Left colon (tissue), 2 donors: Measurements from ENCODE around the gene WNT2. TPM values are rescaled to one million over a fixed set of nuclear protein-coding genes. Genes with fewer than 3 reads are reported as not detected.
"Not testable (repeated sequence)": the region's sequence is repeated elsewhere in the genome, so short reads cannot be mapped to it uniquely, and the experiment has no call there.

Source experiments
- ATAC-seq: fragments of 200-7000 bp; cut with Tn5 transposase; one replicate; pipeline ENCODE4 v1.9.1; 2020; ENCODE audit warnings: mild to moderate bottlenecking, moderate library complexity
- DNase-seq, 2 donors: peaks; one replicate each; pipeline ENCODE4 v3.0.0-alpha.2; 2020
- intact Hi-C, 2 donors: fragments of 100-400 bp; cut with DNase I in 1 of 2; cut with micrococcal nuclease in 1 of 2; formaldehyde crosslinking; loops; one replicate each; pipeline versions ENCODE4 v1.11.2 to v1.14.0; 2022; cut with DNase I, micrococcal nuclease
- total RNA-seq, 2 donors: library from RNA; stranded (reverse); fragmentation: NEBNext Ultra II Directional; extraction: Animal tissue kit (Norgen Biotek cat#: 25700); gene quantifications; one replicate each; pipeline ENCODE4 v1.2.1, GENCODE V29; 2021
- donor health status: DM: no; HTN: no; CAD: no.
- donor health status: DM: yes; HTN: yes; CAD: no.

The WNT2 gene
- total RNA-seq, 2 donors from 2014 or later: not detected

- DNase-seq (no peak), ATAC-seq (no peak)
- intact Hi-C loops: no loop called here
These were observed 10.0 kb downstream of the WNT2 start for GRCh38 chr7:117312593-117313580.

DNA sequence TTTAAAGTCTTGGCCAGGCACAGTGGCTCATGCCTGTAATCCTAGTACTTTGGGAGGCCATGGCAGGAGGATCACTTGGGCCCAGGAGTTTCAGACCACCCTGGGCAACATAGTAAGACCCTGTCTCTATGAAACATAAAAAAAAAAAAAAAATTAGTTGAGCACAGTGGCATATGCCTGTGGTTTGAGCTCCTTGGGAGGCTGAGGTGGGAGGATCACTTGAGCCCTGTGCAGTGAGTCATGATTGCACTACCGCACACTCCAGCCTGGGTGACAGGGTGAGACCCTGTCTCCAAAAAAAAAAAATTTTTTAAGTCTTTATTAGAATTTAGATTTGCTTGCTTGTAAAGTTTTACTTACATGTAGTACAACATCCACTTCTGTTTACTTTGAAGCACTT is 14.0 kb downstream of the WNT2 start:
- ATAC-seq (no peak), DNase-seq (no peak)
- intact Hi-C loops: no loop called here

DNA sequence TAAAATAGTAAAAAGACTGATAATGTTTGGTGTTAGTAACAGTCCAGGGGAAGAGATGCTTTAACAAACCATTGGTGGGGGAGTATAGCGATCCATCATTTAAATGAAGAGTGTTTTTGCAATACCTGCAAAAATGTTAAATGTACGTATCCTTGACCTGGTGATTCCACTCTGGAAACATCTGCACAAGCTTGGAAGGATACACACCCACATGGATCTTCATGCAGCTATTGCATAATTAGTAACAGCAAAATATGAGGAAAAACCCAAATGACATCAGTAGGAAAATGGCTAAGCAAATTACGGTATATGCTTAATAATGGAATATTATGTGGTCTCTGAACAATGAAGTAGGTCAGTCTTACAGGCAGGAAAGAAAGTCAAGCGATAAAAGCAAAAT is 20.5 kb downstream of the WNT2 start:
- DNase-seq (no peak), ATAC-seq (no peak)
- intact Hi-C loops: no loop called here

DNA sequence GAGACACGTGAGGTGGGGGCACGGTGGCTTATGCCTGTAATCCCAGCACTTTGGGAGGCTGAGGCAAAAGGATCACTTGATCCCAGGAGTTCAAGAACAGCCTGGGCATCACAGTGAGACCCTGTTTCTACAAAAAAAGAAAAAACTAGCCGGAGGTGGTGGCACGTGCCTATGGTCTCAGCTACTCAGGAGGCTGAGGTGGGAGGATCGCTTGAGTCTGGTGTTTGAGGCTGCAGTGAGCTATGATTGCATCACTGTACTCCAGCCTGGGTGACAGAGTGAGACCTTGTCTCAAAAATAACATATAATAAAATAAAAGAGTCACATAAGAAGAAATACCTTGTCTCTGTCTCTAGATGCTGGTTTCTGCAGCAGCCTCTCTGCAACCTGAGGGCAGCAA is 22.4 kb downstream of the WNT2 start:
- intact Hi-C loops, DNase-seq, ATAC-seq: not testable (repeated sequence)

GRCh38 chr7:117297606-117298005 is 25.3 kb downstream of the WNT2 start:
- intact Hi-C loops: no loop called here
- ATAC-seq: no peak
- DNase-seq: no peak

GRCh38 chr7:117296066-117296465 is 26.8 kb downstream of the WNT2 start:
- intact Hi-C loops: no loop called here
- DNase-seq (no peak), ATAC-seq (no peak)

- no peak for DNase-seq
- intact Hi-C loops: no loop called here
- ATAC-seq: no peak
These were observed 37.0 kb downstream of the WNT2 start for GRCh38 chr7:117285826-117286225.

DNA sequence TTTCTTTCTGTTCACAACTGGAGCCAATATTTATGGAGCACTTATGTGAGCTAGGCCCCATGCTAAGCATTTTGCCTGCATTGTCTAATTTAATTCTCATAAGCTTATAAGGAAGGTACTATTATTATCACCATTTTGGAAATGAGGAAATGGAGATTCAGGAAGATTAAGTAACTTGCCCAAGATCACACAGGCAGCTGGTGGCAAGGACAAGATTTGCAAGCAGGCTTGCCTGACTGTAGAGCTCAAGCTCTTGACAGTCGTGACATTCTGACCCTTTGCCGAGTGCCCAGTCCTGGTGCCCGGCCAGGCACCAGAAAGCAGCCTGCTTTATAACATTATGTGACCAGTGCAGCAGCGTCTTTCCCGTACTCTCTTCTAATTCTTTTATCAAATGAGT is 38.2 kb downstream of the WNT2 start:
- intact Hi-C loops: no loop called here
- DNase-seq (no peak), ATAC-seq (no peak)

DNA sequence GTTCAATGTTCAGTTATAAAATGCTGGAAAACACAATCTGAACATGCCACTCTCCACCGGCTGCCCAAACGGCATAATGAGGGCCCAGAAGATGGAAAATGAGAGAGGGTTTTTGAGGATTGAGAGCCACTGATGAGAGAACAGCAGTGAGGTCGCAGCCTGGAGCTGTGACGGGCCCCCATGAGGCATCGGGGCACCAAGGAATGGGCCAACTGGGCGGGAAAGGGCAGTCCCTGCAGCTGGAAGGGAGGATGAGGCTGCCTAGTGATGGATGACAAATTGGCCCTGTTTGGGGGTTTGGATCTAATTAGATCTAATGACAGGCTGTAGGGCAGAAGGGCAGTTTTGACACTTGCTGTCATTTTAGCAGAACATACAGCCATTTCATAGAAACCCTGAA is 39.1 kb downstream of the WNT2 start:
- ATAC-seq (no peak), DNase-seq (no peak)
- intact Hi-C loops: no loop called here

- no peak for DNase-seq
- no peak for ATAC-seq
- intact Hi-C loops: no loop called here
These were observed 39.5 kb downstream of the WNT2 start for GRCh38 chr7:117283371-117283770.

DNA sequence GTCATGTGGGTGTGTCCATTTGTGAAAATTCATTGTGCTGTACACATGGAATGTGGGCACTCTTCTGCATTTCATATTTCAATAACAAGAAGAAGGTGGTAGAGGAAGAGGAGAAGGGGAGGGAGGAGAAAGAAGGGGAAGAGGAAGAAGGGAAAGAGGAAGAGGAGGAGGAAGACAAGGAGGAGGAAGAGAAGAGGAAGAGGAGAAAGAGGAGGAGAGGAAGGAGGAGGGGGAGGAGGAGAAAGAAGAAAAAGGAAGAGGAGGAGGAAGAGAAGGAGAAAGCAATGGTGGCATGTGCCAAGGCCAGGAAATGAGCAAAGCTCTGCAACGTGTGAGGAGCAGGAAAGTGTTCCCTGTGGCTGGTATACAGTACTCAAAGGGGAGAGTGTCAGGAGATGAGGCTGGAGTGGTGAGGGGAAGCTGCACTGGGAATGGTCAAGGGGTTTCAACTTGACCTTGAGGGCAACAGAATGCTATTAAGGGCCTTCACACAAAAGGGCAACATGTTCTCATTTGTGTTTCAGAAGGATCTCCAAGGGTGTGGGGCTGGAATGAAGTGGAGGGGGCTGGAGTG is 40.5 kb downstream of the WNT2 start:
- intact Hi-C loops: no loop called here
- no peak for ATAC-seq
- no peak for DNase-seq

DNA sequence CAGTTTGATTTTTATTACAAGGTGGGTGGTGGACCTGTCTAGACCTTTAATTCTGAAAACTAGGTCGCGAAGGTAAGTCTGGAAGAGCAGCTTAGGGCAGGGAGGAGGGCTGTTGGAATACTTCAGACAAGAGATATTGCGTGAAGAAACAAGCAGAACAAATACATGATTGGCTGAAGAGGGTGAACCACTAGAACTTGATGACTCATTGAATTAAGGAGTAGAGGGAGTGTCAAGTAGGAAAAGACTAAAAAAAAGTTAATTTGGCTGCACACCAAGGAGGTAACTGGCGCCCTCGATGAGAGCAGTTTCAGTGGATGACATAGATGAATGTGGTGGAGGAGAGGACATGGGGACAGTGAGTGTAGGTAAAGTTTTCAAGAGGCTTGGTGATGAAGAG is 41.3 kb downstream of the WNT2 start:
- intact Hi-C loops: no loop called here
- ATAC-seq: no peak
- DNase-seq: no peak

GRCh38 chr7:117279931-117280557 is 42.8 kb downstream of the WNT2 start:
- ATAC-seq: no peak
- no peak for DNase-seq
- intact Hi-C loops: no loop called here

DNA sequence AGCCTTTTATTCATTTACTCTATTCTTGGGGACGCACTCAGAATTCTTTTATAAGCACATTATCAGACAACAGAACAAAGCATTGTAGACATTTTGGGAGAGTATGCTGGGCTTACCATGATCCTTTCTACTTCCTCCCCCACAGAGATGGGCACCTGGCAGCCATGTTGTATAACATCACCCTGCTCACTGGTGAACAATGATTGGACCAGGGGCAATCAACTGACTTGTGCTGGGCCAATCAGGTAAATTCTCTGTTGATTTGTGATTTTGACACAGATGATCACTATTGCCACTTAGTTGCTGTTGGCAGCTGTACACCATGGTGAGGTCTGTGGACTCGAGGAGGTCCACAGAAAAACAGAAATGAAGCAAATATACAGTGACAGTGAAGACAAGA is 43.7 kb downstream of the WNT2 start:
- intact Hi-C loops: no loop called here
- no peak for ATAC-seq
- DNase-seq: no peak

DNA sequence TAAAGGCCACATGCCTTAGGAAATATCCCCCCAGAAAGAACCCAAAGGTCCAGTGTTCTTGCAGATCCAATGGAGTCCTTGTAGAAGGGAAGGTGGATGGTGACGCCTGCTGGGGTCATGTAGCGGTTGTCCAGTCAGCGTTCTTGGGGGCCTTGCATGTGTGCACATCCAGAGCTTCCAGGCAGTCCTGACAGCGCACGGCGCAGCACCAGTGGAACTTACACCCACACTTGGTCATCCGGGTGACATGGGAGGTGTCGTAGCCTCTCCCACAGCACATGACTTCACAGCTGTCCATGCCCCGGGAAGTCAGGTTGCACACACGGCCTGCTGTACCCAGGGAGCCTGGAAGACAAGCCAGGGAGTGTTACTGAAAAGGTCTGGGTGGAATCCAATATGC is 44.8 kb downstream of the WNT2 start:
- no peak for DNase-seq
- ATAC-seq: no peak
- intact Hi-C loops: no loop called here

DNA sequence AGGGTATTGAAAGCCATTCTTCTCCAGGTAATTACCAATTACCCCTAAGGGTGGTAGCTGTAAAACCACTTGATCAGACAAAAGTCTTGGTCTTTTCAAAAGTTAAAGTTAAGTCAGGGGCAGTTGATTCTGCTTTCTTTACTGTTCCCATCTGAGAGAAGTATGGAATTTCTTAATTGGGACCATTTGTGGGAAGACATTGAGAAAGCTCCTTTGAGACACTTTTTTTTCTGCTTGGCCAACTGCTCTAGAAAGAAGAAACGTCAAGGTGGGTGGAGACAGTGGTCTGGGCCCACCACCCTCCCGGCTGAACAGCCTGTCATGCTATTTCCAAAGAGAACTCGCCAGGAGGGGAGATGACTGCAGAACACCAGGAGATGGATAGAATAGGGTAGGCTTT is 45.3 kb downstream of the WNT2 start:
- no peak for ATAC-seq
- DNase-seq: no peak
- intact Hi-C loops: no loop called here

DNA sequence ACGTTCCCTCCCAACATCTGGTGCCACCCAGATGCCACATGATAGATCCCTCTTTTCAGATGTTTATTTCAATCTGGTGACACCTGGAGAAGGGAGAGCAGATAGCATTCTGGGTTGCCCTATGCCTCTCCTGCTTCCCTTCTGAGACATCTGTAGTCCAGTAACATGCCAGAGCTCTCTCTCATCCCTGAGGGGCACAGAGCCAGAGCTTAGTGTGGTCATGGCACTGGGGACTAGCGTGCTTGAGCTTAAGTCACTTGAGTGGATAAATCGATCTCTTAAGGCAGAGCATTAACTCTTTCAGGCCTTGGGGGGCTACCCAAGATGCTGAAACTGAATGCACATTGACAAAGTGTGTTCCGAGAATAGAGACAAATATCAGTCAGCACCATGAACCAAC is 47.9 kb downstream of the WNT2 start:
- intact Hi-C loops: no loop called here
- ATAC-seq (no peak), DNase-seq (no peak)

DNA sequence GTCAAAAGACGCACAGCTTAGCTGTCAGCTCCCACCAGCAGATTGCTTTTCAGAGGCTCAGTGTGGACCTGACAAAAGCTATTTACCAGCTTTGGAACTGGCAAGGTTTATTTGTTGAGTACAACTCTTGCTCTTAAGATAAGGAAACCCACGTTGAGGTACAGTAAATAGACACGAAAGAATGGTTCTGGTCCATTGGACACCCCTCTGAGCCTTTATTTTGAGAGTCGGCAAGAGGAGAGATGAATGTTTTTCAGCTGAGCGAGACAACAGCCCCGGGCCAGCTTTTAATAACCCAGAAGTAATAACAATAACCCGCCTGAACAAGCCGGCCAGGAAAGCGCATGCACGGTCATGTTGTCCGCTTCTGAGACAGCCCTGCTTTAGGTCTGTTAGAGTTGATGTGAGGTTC is 49.0 kb downstream of the WNT2 start:
- ATAC-seq (no peak), DNase-seq (no peak)
- intact Hi-C loops: no loop called here

- ATAC-seq: no peak
- intact Hi-C loops: no loop called here
- no peak for DNase-seq
These were observed 49.5 kb downstream of the WNT2 start for GRCh38 chr7:117273325-117273724.
